HUDEP-2 (cell line): ENCODE results near the gene ARL15.

ENCODE experiments used
- DNase-seq, 76 experiments: peaks; one replicate each; lab custom pipeline; 2025; ENCODE audit not compliant: unreplicated experiment in 76 of 76; lab: John Stamatoyannopoulos, UW

Gene ARL15

GRCh38 chr5:54254482-54255198 is 55.7 kb downstream of the ARL15 start:
- peak in 1 of 76 experiments; percentile 6 for DNase-seq

- DNase-seq: no peak
Observed at GRCh38 chr5:54251981-54252380, 58.4 kb downstream of the ARL15 start.

GRCh38 chr5:54249210-54250028 is 61.0 kb downstream of the ARL15 start:
- peak in 67 of 76 experiments; percentile 5 to 78 (median 45) for DNase-seq

- DNase-seq: no peak
Observed at GRCh38 chr5:54247226-54247625, 63.1 kb downstream of the ARL15 start.

- DNase-seq: peak in 26 of 76 experiments; percentile 2 to 55 (median 20)
Observed at GRCh38 chr5:54243483-54244080, 66.8 kb downstream of the ARL15 start.

GRCh38 chr5:54242297-54242696 is 68.1 kb downstream of the ARL15 start:
- DNase-seq: no peak

GRCh38 chr5:54234304-54234933 is 76.0 kb downstream of the ARL15 start:
- DNase-seq: peak in 8 of 76 experiments; percentile 4 to 25 (median 12)

GRCh38 chr5:54230936-54231685 is 79.3 kb downstream of the ARL15 start:
- peak in 1 of 76 experiments; percentile 6 for DNase-seq

GRCh38 chr5:54229041-54229780 is 81.2 kb downstream of the ARL15 start:
- DNase-seq: peak in 60 of 76 experiments; percentile 4 to 72 (median 38)

GRCh38 chr5:54227759-54228158 is 82.6 kb downstream of the ARL15 start:
- DNase-seq: peak in 1 of 76 experiments; percentile 26

- no peak for DNase-seq
Observed at GRCh38 chr5:54227109-54227508, 83.3 kb downstream of the ARL15 start.

- DNase-seq: no peak
Observed at GRCh38 chr5:54226215-54226614, 84.2 kb downstream of the ARL15 start.

GRCh38 chr5:54224103-54224826 is 86.1 kb downstream of the ARL15 start:
- peak in 52 of 76 experiments; percentile 6 to 82 (median 26) for DNase-seq

- DNase-seq: no peak
Observed at GRCh38 chr5:54222336-54222735, 88.0 kb downstream of the ARL15 start.

- no peak for DNase-seq
Observed at GRCh38 chr5:54221135-54221534, 89.2 kb downstream of the ARL15 start.

GRCh38 chr5:54220230-54221040 is 89.9 kb downstream of the ARL15 start:
- DNase-seq: no peak

GRCh38 chr5:54217826-54218503 is 92.4 kb downstream of the ARL15 start:
- DNase-seq: peak in 32 of 76 experiments; percentile 2 to 68 (median 40)
